Stimulated activated naive CD8-positive, alpha-beta T cell treated with anti-CD3 and anti-CD28 coated beads, Interleukin-15, amount 100 ng/mL, for 72 hours (primary cell): ENCODE data around the gene SPNS2.

ENCODE experiments used
- ATAC-seq: fragments of 150-1000 bp; cut with Tn5 transposase; 2 replicates; pipeline ENCODE4 v1.10.0; 2021; ENCODE audit warnings: mild to moderate bottlenecking, moderate library complexity
- DNase-seq, 2 donors: peaks; one replicate each; pipeline ENCODE4 v3.0.0; 2021 to 2022
- H3K27ac Mint-ChIP-seq, 2 donors: one replicate each; pipeline ENCODE4 v1.8.0; 2022; ENCODE audit warnings: mild to moderate bottlenecking in 2 of 2, mixed read lengths in 2 of 2, moderate library complexity in 2 of 2
- H3K27me3 Mint-ChIP-seq: one replicate; pipeline ENCODE4 v1.8.0; 2022; ENCODE audit warnings: mixed read lengths
- H3K4me1 Mint-ChIP-seq: one replicate; pipeline ENCODE4 v1.8.0; 2022; ENCODE audit warnings: mild to moderate bottlenecking, mixed read lengths
- H3K4me3 Mint-ChIP-seq, 2 donors: one replicate each; pipeline ENCODE4 v1.8.0; 2022; ENCODE audit warnings: mild to moderate bottlenecking in 2 of 2, mixed read lengths in 2 of 2, moderate library complexity in 1 of 2
- H3K9me3 Mint-ChIP-seq, 2 donors: one replicate each; pipeline ENCODE4 v1.8.0; 2022; ENCODE audit warnings: mixed read lengths in 2 of 2

The SPNS2 gene

DNA sequence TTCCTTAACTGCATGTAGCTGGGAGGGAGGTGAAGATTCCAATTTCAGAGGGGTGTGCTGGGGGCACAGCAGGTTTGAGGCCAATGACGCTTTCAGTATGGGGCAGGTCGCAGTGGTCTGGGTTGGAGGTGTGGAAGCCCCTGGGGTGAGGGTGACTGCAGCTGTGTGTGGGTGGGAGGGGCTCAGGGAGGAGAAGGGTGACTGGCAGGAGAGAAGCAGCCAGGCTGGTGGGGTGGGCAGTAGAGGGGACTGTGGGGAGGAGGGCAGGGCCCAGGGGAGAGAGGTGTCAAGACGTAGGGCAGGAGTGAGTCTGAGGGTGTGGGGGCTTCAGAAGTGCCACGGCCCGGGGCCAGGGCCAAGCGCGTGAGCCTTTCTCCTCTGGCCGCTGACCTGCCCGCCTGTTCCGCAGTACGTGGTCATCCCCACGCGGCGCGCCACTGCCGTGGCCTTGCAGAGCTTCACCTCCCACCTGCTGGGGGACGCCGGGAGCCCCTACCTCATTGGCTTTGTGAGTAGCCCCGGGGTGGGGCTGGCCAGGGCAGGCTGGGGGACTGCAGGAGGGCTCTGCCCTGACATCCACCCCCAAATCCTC, 37.1 kb downstream of the SPNS2 start:
- Mint-ChIP-seq H3K27me3 (peaks cover 18% of the 10 kb centered on the region), H3K4me1 (peaks cover 39% of the 10 kb centered on the region), H3K9me3 (no peaks in the 10 kb centered on the region), H3K27ac (peak overlapping the region in 1 of 2 donors; percentile 94), H3K4me3 (no peak overlapping the region)
- DNase-seq (no peak), ATAC-seq (peak; percentile 5)

DNA sequence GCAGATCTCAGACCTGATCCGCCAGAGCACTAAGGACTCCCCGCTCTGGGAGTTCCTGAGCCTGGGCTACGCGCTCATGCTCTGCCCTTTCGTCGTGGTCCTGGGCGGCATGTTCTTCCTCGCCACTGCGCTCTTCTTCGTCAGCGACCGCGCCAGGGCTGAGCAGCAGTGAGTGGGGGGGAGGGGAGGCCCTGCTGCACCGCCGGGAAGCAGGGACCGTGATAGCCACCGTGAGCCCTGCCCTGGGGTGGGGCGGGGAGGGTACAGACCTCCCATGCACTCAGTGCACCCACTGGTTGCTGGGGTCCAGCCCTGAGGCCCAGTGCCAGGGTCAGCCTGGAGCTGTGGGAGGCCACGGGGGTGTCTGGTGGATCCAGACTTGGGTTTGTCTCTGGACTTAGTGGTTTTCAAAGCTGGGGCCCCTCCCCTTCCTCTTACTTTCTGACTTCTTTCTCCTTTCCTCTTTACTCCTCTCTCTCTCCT, 37.6 kb downstream of the SPNS2 start:
- DNase-seq (no peak), ATAC-seq (peak; percentile 3)
- Mint-ChIP-seq H3K27me3 (peaks cover 18% of the 10 kb centered on the region), H3K27ac (no peak overlapping the region), H3K4me3 (no peak overlapping the region), H3K4me1 (peaks cover 44% of the 10 kb centered on the region), H3K9me3 (no peaks in the 10 kb centered on the region)

DNA sequence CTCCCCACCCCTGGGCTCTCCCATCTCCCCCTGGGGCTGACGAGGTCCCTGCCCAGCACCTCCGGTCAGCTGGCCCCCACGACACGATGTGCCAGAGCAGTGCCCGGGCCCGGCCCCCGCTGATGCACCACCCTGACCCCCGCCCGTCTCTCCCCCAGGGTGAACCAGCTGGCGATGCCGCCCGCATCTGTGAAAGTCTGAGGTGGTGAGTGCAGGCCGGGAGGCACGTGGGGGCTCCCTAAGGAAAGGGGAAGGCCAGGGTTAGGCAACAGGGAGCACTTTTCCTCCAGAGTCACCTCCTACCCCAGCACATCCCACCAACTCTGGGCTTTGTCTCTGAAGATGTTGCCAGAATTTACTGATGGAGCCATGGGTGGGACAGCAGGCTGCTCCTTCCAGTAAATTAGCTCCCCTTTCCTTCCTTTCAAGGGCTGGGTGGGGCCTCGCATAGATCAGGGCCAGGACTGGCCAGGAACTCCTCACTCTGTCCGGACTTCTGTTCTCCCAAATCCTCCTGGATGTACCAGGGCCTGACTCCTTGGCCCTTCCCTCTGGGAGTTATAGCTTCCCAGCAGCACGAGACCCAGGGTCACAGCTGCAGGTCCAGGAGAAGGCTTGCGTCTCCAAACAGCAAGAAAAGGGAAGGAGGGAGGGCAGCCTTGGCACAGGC, 38.2 kb downstream of the SPNS2 start:
- Mint-ChIP-seq H3K27ac (peak overlapping the region in 1 of 2 donors; percentile 48), H3K4me3 (no peak overlapping the region), H3K4me1 (peaks cover 45% of the 10 kb centered on the region), H3K9me3 (no peaks in the 10 kb centered on the region), H3K27me3 (peaks cover 14% of the 10 kb centered on the region)
- DNase-seq = no peak
- ATAC-seq = no peak

DNA sequence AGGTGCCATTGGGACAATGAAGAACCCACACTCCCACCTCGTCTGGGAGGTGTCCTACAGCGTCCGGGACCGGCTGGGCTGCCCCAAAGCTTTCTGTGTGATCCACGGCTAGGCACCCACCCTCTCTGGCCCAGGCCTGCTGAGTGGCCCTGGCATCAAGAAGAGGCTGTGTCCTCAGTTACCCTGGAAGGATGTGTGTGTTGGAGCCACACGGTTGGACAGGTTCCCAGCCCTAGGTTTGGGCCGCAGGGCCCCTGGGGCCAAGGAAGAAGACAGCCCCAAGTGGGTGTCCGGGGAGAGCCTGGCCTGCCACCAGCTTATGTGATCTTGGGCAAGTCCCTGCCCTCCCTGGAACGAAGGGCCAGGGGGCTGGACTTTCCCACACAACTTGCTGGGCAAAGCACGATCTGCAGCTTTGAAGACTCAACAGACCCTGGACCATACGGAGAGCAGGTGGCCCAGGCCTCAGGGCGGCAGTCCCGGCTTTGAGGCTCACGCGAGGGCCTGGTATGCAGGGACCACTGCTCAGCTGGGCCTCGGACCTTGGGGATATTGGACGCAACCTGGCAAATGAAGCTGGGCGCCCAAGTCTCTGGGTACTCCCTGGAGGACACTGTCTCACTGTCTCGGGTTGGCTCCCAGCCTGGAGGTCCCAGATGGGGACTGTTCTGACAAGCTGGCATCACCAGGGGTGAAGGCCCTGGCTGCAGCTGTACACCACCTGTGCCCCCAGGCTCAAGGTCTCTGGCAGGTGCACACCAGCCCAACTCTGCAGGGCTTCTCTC, 39.0 kb downstream of the SPNS2 start:
- no peaks in the 10 kb centered on the region for H3K9me3 Mint-ChIP-seq
- DNase-seq (no peak), ATAC-seq (no peak)
- H3K4me1 Mint-ChIP-seq = peaks cover 52% of the 10 kb centered on the region
- H3K27me3 Mint-ChIP-seq = peaks cover 8% of the 10 kb centered on the region
- no peak overlapping the region for H3K4me3 Mint-ChIP-seq
- no peak overlapping the region for H3K27ac Mint-ChIP-seq

DNA sequence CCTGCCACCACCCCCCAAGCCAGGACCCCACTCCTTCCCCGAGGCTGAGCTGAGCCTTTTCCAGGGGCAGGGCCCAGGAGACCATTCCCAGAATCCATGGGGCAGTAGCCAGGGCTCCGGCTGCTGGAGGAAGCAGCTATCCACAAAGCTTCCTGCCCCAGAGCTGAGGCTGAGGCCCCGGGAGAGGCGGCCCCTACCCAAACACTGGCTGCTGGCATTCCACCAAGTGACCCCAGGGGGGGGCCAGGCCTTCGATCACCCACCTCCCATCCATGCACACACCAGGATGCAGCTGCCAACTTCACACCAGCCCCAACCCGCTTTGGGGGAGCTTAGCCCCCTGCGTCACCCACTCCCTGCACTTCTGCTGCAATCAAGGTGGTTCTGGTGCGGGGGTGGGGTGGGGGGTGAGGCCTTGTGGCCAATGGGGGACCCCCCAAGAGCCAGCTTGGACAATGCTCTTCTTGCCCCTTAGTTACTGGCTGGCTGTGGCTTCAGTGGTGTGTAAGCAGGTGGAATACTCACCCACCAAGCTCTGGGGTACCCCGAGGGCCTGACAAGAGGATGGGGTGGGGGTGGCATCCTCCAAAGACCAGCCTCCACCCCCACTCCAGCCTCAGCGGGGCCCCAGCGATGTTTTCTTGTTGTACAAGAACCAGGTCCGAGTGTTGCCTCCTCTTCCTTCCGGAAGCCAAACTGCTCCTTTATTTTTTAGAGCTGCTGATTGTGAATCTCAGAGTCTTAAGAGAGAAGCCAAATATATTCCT, 39.7 kb downstream of the SPNS2 start:
- Mint-ChIP-seq H3K4me3 (no peak overlapping the region), H3K9me3 (no peaks in the 10 kb centered on the region), H3K27ac (peak overlapping the region in 1 of 2 donors; percentile 71), H3K27me3 (peaks cover 4% of the 10 kb centered on the region), H3K4me1 (peaks cover 46% of the 10 kb centered on the region)
- DNase-seq (no peak), ATAC-seq (no peak)

DNA sequence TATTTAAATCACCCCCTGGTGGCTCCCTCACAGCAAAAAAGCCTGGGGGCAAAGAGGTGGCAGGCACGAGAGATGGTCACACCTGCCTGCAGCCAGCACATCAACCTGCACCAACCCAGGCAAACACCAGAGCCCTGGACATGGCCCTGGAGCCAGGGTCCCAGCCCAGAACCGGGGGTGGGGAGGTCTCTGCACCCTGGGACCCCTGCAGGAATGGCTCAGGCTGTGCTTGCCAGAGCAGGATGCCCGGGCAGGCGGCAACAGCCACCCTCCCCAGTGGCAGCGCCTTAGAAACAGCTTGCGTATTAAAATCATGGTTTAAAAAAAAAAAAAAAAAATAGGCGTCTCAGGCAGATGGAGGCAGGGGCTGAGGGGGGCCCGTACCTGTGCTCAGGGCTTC, 40.3 kb downstream of the SPNS2 start:
- Mint-ChIP-seq H3K27me3 (no peaks in the 10 kb centered on the region), H3K4me3 (no peak overlapping the region), H3K27ac (no peak overlapping the region), H3K9me3 (no peaks in the 10 kb centered on the region), H3K4me1 (peaks cover 40% of the 10 kb centered on the region)
- ATAC-seq = no peak
- no peak for DNase-seq

DNA sequence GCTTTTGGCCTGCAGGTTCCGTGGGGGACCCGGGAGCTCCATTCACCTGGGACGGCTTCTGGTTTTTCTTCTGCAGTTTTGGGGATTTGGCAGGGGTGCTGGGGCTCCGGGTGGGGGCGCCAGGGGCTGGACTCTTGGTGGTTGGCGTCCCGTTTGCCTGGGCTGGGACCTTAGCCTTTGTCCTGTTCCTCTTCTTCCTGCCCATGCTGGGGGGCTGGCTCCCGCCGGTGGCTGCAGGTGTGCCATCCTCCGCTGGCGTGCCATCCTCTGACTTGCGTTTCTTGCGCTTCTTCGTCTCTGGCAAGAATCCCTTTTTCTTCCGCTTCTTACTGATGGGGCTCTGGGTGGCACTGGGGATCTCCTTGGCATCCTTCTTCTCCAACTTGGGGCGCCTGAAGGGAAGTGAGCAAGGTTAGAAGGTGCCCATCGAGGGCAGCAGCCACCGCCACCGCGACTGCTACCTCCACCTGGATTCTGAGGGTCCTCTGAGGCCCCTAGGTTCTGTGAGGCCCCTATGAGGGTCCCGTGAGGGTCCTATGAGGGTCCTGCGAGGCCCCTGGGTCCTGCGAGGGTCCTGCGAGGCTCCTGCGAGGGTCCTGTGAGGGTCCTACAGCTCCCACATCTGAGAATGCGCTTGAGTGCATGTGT, 41.0 kb downstream of the SPNS2 start:
- Mint-ChIP-seq H3K4me1 (peaks cover 35% of the 10 kb centered on the region), H3K9me3 (no peaks in the 10 kb centered on the region), H3K27ac (peak overlapping the region in 1 of 2 donors; percentile 9), H3K27me3 (no peaks in the 10 kb centered on the region), H3K4me3 (no peak overlapping the region)
- ATAC-seq (no peak), DNase-seq (no peak)

DNA sequence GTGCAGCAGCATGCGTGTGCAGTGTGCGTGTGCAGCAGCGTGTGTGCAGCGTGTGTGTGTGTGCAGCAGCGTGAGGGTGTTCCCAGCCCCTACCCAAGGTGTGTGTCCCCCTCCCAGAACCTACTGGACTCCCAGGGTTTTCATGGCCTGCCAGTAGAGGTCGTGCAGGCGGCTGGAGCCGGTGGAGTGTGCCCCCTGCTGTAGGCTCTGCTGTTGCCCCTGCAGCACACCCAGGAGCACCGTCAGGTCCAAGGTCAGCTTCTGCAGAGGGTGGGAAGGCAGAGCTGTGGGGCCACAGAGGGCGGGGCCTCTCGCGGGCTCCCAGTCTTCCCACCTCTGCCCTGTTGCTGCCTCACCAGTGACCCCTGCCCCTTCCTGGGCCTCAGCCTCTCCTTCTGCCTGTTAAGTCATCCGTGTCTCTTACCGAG, 41.6 kb downstream of the SPNS2 start:
- DNase-seq (no peak), ATAC-seq (no peak)
- H3K27me3 Mint-ChIP-seq = no peaks in the 10 kb centered on the region
- H3K4me3 Mint-ChIP-seq = no peak overlapping the region
- H3K27ac Mint-ChIP-seq = no peak overlapping the region
- H3K4me1 Mint-ChIP-seq = peaks cover 35% of the 10 kb centered on the region
- H3K9me3 Mint-ChIP-seq = no peaks in the 10 kb centered on the region

DNA sequence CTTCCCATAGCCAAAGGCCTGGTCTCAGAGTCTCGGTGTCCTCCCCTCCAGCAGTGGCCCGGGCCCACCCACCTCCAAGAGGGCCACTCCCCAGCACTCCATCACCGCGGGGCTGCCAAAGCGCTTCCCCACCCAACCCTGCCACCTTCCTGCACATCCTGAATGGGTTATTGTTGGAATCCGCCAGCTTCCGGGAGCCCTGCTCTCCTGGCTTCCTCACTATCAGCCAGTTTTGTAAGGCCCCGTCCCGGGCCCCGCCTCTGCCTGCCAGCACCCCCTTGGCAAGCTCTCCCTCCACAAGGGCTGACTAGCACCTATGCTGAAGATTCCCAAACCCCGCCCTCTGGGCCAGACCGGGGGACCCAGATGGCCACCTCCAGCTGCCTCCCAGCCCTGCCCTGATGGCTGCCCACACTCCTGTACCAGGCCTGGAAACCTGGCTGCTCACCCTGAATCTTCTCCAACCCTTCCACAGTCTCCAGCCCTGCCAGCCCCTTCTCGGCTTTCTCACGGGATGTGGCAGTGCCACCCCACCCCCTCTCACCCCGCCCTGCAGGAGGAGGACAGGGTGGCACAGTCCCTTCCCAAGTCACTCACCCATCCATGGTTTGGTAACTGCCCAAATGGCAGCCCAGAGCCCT, 42.1 kb downstream of the SPNS2 start:
- no peaks in the 10 kb centered on the region for H3K27me3 Mint-ChIP-seq
- no peak overlapping the region for H3K4me3 Mint-ChIP-seq
- peaks cover 29% of the 10 kb centered on the region for H3K4me1 Mint-ChIP-seq
- ATAC-seq (no peak), DNase-seq (no peak)
- H3K27ac Mint-ChIP-seq = no peak overlapping the region
- no peaks in the 10 kb centered on the region for H3K9me3 Mint-ChIP-seq

DNA sequence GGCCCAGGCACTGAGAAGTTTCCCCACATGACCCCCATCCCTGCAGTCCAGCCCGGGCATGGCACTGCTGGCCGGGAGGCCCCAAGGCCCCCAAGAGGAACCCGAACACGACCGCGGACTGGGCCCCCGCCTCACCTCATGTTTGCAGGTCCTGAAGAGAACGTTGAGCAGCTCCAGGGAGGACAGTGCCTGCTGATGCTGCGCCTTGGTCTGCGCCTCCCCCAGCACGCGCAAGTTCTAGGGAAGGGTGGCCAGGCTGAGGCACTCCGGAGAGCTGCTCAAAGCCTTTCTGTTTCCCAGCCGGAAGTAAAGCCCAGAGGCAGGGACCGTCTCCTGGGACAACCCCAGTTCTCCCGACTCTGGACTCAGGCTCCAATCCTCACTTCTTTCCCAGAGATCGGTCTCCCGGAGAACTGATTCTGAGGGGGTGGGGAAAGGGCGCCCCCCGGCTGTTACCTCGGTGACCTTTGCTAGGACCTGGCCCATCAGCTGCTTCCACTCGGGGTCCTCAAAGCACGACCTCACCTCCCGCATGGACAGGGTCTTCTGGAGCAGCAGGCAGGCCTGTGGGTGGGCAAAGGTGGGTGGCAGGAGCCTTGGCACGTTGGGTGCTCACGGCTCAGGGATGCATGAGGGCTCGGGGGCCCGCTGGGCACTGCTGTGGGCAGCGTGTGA, 42.8 kb downstream of the SPNS2 start:
- DNase-seq (no peak), ATAC-seq (no peak)
- no peak overlapping the region for H3K4me3 Mint-ChIP-seq
- no peaks in the 10 kb centered on the region for H3K9me3 Mint-ChIP-seq
- H3K27me3 Mint-ChIP-seq = no peaks in the 10 kb centered on the region
- H3K4me1 Mint-ChIP-seq = peaks cover 26% of the 10 kb centered on the region
- H3K27ac Mint-ChIP-seq = no peak overlapping the region

DNA sequence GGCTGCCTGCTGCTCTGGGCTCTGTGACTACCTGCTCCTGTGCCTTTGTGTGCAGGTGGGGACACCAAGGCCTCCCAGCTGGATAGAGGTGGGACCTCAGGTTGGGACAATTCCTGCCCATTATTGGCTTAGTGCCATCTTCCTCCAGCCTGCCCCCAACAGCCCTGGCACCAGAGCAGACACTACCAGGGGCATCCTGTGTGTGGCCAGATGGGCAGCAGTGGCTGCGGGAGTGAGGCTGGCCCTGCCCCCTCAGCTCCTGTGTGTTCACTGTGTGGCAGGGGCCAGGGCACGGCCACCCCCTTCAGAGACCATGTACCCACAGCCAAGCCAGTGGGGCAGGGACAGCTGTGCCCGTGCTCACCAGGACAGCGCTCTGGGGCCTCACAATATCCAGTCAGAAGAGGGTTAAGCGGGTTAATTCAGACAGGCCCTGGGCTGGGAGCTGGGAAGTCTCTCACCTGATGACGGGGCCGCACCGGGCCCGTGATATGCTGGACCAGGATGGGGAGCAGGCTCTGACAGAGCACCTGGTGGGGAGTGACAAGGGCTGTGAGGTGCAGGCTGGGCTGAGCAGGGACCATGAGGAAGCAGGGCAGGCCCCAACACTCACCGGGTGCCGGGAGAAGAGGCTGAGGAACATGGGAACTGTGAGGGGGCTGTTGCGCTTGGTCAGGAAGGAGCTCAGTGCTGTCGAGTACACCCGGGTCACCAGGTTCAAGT, 43.5 kb downstream of the SPNS2 start:
- H3K27me3 Mint-ChIP-seq = no peaks in the 10 kb centered on the region
- ATAC-seq = no peak
- DNase-seq = no peak
- H3K9me3 Mint-ChIP-seq = no peaks in the 10 kb centered on the region
- H3K4me3 Mint-ChIP-seq = no peak overlapping the region
- H3K4me1 Mint-ChIP-seq = peaks cover 19% of the 10 kb centered on the region
- peak overlapping the region; percentile 14 to 79 for H3K27ac Mint-ChIP-seq

DNA sequence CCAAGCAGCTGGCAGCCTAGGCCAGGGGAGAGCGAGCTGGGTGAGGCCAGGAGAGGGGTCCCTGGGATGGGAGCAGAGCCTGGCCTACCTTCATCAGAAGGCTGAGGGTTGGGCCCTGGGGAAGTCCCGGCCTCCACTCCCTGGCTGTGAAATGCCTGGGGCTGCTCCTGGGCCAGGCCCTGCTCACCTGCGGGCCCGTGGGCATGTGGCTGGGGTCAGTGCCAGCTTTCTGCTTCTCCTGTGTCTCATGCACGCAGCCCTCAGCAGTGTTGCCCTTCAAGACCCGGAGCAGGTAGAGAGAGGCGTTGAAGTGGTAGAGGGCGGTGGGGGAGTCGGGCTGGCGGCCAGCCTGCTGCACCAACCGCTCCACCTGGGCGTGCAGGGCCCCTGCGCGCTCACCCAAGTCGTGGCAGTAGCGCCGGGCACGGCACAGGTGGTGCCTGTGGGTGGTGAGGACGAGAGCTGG, 44.1 kb downstream of the SPNS2 start:
- DNase-seq (no peak), ATAC-seq (no peak)
- H3K9me3 Mint-ChIP-seq = no peaks in the 10 kb centered on the region
- H3K4me1 Mint-ChIP-seq = peaks cover 14% of the 10 kb centered on the region
- H3K27me3 Mint-ChIP-seq = no peaks in the 10 kb centered on the region
- H3K27ac Mint-ChIP-seq = no peak overlapping the region
- H3K4me3 Mint-ChIP-seq = no peak overlapping the region

DNA sequence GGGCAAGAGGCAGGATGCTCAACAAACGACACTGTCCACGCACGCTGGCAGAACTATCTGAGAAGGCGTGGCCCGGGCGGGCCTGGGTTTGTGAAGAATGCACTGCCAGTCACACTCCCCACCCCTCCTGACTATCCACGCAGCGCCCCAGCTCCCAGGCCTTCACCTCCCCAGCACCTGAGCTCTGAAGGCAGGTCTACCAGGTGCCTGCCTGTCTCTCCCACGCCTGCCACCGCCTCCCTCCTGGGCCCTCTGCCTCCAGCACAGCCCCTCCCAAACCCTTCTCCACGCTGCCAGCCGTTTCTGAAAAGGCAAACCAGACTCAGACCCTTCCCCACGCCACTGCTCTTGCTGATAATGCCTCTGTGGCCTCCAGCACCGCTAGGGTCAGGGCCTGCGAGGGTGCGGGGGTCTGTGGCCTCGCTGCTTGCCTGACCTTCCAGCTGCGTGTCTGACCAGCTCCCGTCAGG, 44.9 kb downstream of the SPNS2 start:
- H3K4me3 Mint-ChIP-seq = no peak overlapping the region
- ATAC-seq (no peak), DNase-seq (no peak)
- peak overlapping the region in 1 of 2 donors; percentile 71 for H3K27ac Mint-ChIP-seq
- no peaks in the 10 kb centered on the region for H3K9me3 Mint-ChIP-seq
- no peaks in the 10 kb centered on the region for H3K27me3 Mint-ChIP-seq
- peaks cover 14% of the 10 kb centered on the region for H3K4me1 Mint-ChIP-seq
